IMR-90 (cell line): ENCODE results near the gene SLC12A7. TPM values are rescaled to one million over a fixed set of nuclear protein-coding genes. Genes with fewer than 3 reads are reported as not detected.
"Not testable (repeated sequence)": the region's sequence is repeated elsewhere in the genome, so short reads cannot be mapped to it uniquely, and the experiment has no call there.

Source experiments
- ATAC-seq: fragments of 200-7000 bp; cut with Tn5 transposase; 2 replicates; pipeline ENCODE4 v1.9.1; 2020; ENCODE audit warnings: low read depth, mild to moderate bottlenecking, moderate library complexity
- BruUV-seq: library from RNA; stranded (reverse); fragments of 400-500 nt; replicated peaks from 2 replicates; lab custom pipeline; 2021; lab: Mats Ljungman, UMichigan
- CTCF ChIA-PET: fragments of 300-600 bp; formaldehyde crosslinking; extraction: SDS; loops from one replicate; lab custom pipeline; 2021; ENCODE audit warnings: antibody characterized with exemption; lab: Yijun Ruan, JAX
- POLR2A ChIA-PET: fragments of 300-600 bp; sonication (Branson Sonifier 250); formaldehyde crosslinking; loops from one replicate; lab custom pipeline; 2022; ENCODE audit warnings: antibody characterized with exemption; ENCODE audit not compliant: unreplicated experiment; lab: Charles Lee
- DNase-seq: peaks from one replicate; pipeline ENCODE4 v3.0.0; 2013
- H2AFZ ChIP-seq: replicated peaks from 2 replicates; pipeline ENCODE3; 2013; ENCODE audit warnings: low read length, mild to moderate bottlenecking; ENCODE audit not compliant: poor library complexity
- H2AK5ac ChIP-seq: 2 replicates; pipeline ENCODE4 v1.6.1; 2013; ENCODE audit warnings: low read depth, low read length, inconsistent platforms
- H2AK9ac ChIP-seq: replicated peaks from 2 replicates; pipeline ENCODE3; 2013; ENCODE audit warnings: mild to moderate bottlenecking, low read depth, low read length, moderate library complexity; ENCODE audit not compliant: poor library complexity
- H2BK120ac ChIP-seq: 2 replicates; pipeline ENCODE4 v1.6.1; 2013; ENCODE audit warnings: low read depth, low read length, inconsistent platforms
- H2BK15ac ChIP-seq: 3 replicates; pipeline ENCODE4 v1.6.1; 2013; ENCODE audit warnings: low read depth, low read length, inconsistent platforms
- H2BK20ac ChIP-seq: 2 replicates; pipeline ENCODE4 v1.6.1; 2013; ENCODE audit warnings: low read depth, mild to moderate bottlenecking, inconsistent platforms, low read length, moderate library complexity
- H2BK5ac ChIP-seq: 2 replicates; pipeline ENCODE4 v1.6.1; 2013; ENCODE audit warnings: mild to moderate bottlenecking, low read depth, low read length, inconsistent platforms; ENCODE audit not compliant: poor library complexity, severe bottlenecking
- H3K14ac ChIP-seq: replicated peaks from 2 replicates; pipeline ENCODE4 v1.6.1; 2013; ENCODE audit warnings: low read depth, low read length, inconsistent platforms
- H3K18ac ChIP-seq: 2 replicates; pipeline ENCODE4 v1.6.1; 2013; ENCODE audit warnings: low read depth, low read length, control low read depth
- H3K23ac ChIP-seq: 2 replicates; pipeline ENCODE4 v1.6.1; 2013; ENCODE audit warnings: low read depth, low read length, inconsistent platforms
- H3K27ac ChIP-seq: 2 replicates; pipeline ENCODE4 v1.5.1; 2013; ENCODE audit warnings: mild to moderate bottlenecking, control low read depth, low read length; ENCODE audit not compliant: insufficient read depth
- H3K27me3 ChIP-seq: 2 replicates; pipeline ENCODE4 v1.6.1; 2013; ENCODE audit warnings: low read length; ENCODE audit not compliant: control insufficient read depth, insufficient read depth
- H3K36me3 ChIP-seq: 2 replicates; pipeline ENCODE4 v1.6.1; 2013; ENCODE audit warnings: low read length, mixed read lengths; ENCODE audit not compliant: control insufficient read depth, insufficient read depth
- H3K4ac ChIP-seq: 2 replicates; pipeline ENCODE4 v1.6.1; 2013; ENCODE audit warnings: low read depth, low read length, inconsistent platforms
- H3K4me1 ChIP-seq: 2 replicates; pipeline ENCODE4 v1.6.1; 2013; ENCODE audit warnings: low read length, mixed read lengths; ENCODE audit not compliant: control insufficient read depth, insufficient read depth
- H3K4me2 ChIP-seq: 2 replicates; pipeline ENCODE4 v1.6.1; 2013; ENCODE audit warnings: low read depth, mild to moderate bottlenecking, control low read depth, low read length, moderate library complexity
- H3K4me3 ChIP-seq: 2 replicates; pipeline ENCODE4 v1.5.1; 2013; ENCODE audit warnings: low read depth, mild to moderate bottlenecking, control low read depth, low read length, moderate library complexity; ENCODE audit not compliant: insufficient read depth
- H3K56ac ChIP-seq: 2 replicates; pipeline ENCODE4 v1.6.1; 2013; ENCODE audit warnings: low read length, inconsistent platforms; ENCODE audit not compliant: insufficient read depth; ENCODE audit errors: extremely low read depth
- H3K79me1 ChIP-seq, 2 experiments: 2 replicates each; pipeline ENCODE4 v1.6.1; 2013; ENCODE audit warnings: low read length in 2 of 2, inconsistent platforms in 1 of 2, low read depth in 1 of 2
- H3K9ac ChIP-seq: 2 replicates; pipeline ENCODE4 v1.6.1; 2013; ENCODE audit warnings: low read depth, low read length, control low read depth
- H3K9me1 ChIP-seq: 2 replicates; pipeline ENCODE4 v1.6.1; 2013; ENCODE audit warnings: low read length, inconsistent platforms; ENCODE audit not compliant: insufficient read depth
- H3K9me3 ChIP-seq: 2 replicates; pipeline ENCODE4 v1.6.1; 2013; ENCODE audit warnings: low read length; ENCODE audit not compliant: control insufficient read depth, insufficient read depth
- H4K20me1 ChIP-seq: 2 replicates; pipeline ENCODE4 v1.6.1; 2013; ENCODE audit warnings: low read length, inconsistent platforms; ENCODE audit not compliant: insufficient read depth
- H4K5ac ChIP-seq: 2 replicates; pipeline ENCODE4 v1.6.1; 2013; ENCODE audit warnings: mild to moderate bottlenecking, low read depth, low read length, control low read depth
- H4K8ac ChIP-seq, 2 experiments: 2 replicates each; pipeline ENCODE4 v1.6.1; 2013; ENCODE audit warnings: low read depth in 2 of 2, low read length in 2 of 2, control low read depth in 1 of 2, inconsistent platforms in 1 of 2
- H4K91ac ChIP-seq: 2 replicates; pipeline ENCODE4 v1.6.1; 2013; ENCODE audit warnings: low read depth, low read length, inconsistent platforms; ENCODE audit not compliant: insufficient read depth
- WGBS, 2 experiments: methylation state at CpG; one replicate each; pipeline versions ENCODE4 v1.1.5 to v1.1.7; 2013; ENCODE audit warnings: missing lambda C conversion rate in 2 of 2; ENCODE audit not compliant: insufficient read length in 1 of 2; ENCODE audit errors: extremely low coverage in 2 of 2; 5-methylcytosine and 5-hydroxymethylcytosine counted together
- dilution Hi-C: fragments of 300-500 bp; cut with HindIII; formaldehyde crosslinking; loops from one replicate; pipeline ENCODE4 v1.14.3; 2018; ENCODE audit warnings: low sequenced_read_pairs; ENCODE audit not compliant: unreplicated experiment
- in situ Hi-C: fragments of 300-500 bp; cut with MboI; formaldehyde crosslinking; loops from 3 replicates; pipeline ENCODE4 v1.14.3; 2019; ENCODE audit warnings: low sequenced_read_pairs, inconsistent platforms, mixed read lengths
- intact Hi-C: fragments of 100-400 bp; cut with micrococcal nuclease; formaldehyde crosslinking; loops from 2 replicates; pipeline ENCODE4 v1.10.0; 2022
- polyA plus RNA-seq, 3 experiments: library from polyadenylated mRNA; depleted of rRNA; stranded (reverse); fragments of >200 nt; gene quantifications; 2 replicates each; pipeline ENCODE4 v1.2.3, GENCODE V29; 2012; ENCODE audit warnings: low replicate concordance in 1 of 3
- total RNA-seq: library from RNA; depleted of rRNA; stranded (reverse); fragments of >200 nt; gene quantifications from 2 replicates; pipeline ENCODE4 v1.2.3, GENCODE V29; 2012

SLC12A7 gene
- total and polyA plus RNA-seq, 2 of the 4 experiments (the other 2 are of a cell fraction), result 3.0 to 6.1 TPM

DNA sequence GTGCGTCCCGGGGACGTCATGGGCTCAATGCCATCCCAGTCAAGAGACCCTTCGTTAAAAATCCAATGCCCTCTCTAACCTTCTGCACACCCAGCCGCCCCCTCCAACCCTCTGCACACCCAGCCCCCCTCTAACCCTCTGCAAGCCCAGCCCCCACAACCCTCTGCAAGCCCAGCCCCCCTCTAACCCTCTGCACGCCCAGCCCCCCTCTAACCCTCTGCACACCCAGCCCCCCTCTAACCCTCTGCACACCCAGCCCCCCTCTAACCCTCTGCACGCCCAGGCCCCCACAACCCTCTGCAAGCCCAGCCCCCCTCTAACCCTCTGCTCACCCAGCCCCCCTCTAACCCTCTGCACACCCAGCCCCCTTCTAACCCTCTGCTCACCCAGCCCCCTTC lies 13.9 kb downstream of the SLC12A7 start:
- H2BK120ac ChIP-seq, H3K4me3 ChIP-seq, H3K27ac ChIP-seq, H2AK5ac ChIP-seq, H3K27me3 ChIP-seq, H3K4ac ChIP-seq, H2AFZ ChIP-seq, H2BK20ac ChIP-seq, in situ Hi-C loops, H3K23ac ChIP-seq, ATAC-seq, H4K8ac ChIP-seq, H3K4me1 ChIP-seq, H3K56ac ChIP-seq, H4K20me1 ChIP-seq, dilution Hi-C loops, H3K9me1 ChIP-seq, intact Hi-C loops, H3K9me3 ChIP-seq, BruUV-seq, H2BK5ac ChIP-seq, POLR2A ChIA-PET, H2BK15ac ChIP-seq, H3K9ac ChIP-seq, H3K36me3 ChIP-seq, DNase-seq, H4K91ac ChIP-seq, H4K5ac ChIP-seq, H3K79me1 ChIP-seq, H3K18ac ChIP-seq, CTCF ChIA-PET, H3K14ac ChIP-seq, H2AK9ac ChIP-seq, H3K4me2 ChIP-seq: not testable (repeated sequence)
- 75% methylated on average over 4 of the region's 7 CpGs; no CpG with 5 or more reads in 1 of the 2 experiments for WGBS, 2 experiments
